K562 (cell line): ENCODE results near the gene NPDC1. TPM values are rescaled to one million over a fixed set of nuclear protein-coding genes. Genes with fewer than 3 reads are reported as not detected.
A peak's percentile ranks its signal among the peaks of the same experiment; 100 is the strongest.

Experiments used
- BACH1 ChIP-seq: fragments of 200-800 bp; sonication (Bioruptor generic); IDR thresholded peaks from 2 replicates; pipeline ENCODE4 v1.6.1; 2016; ENCODE audit warnings: missing genetic modification characterization, missing compliant biosample characterization
- C11orf30 ChIP-seq: fragments of 450-650 bp; IDR thresholded peaks from 2 replicates; pipeline ENCODE4 v1.6.1; 2016; ENCODE audit warnings: low read depth, mild to moderate bottlenecking
- CREB3L1 ChIP-seq: fragments of 450-650 bp; IDR thresholded peaks from 2 replicates; pipeline ENCODE4 v1.6.1; 2014; ENCODE audit warnings: low read depth, mild to moderate bottlenecking, moderate library complexity, borderline replicate concordance
- CREM ChIP-seq: IDR thresholded peaks from 2 replicates; pipeline ENCODE4 v1.6.1; 2014; ENCODE audit warnings: antibody characterized with exemption, low read depth
- E2F3 ChIP-seq: fragments of 250-450 bp; sonication (Bioruptor Pico); IDR thresholded peaks from 2 replicates; pipeline ENCODE4 v1.4.0; 2020; ENCODE audit warnings: mild to moderate bottlenecking
- HLTF ChIP-seq: fragments of 450-650 bp; IDR thresholded peaks from 2 replicates; pipeline ENCODE4 v1.6.1; 2016
- JUN ChIP-seq, 2 experiments: sonication (generic) in 1 of 2; formaldehyde crosslinking in 1 of 2; IDR thresholded peaks; 2 replicates each; pipeline versions ENCODE4 v1.6.1 to v1.8.0; 2012 to 2022; ENCODE audit warnings: borderline replicate concordance in 2 of 2, mild to moderate bottlenecking in 2 of 2, improper control_type of control experiment in 1 of 2, low read depth in 1 of 2, low read length in 1 of 2, missing genetic modification reagents in 1 of 2
- JUNB ChIP-seq: fragments of 450-650 bp; formaldehyde crosslinking; conservative IDR thresholded peaks from 2 replicates; pipeline ENCODE4 v1.4.0; 2020; ENCODE audit warnings: mild to moderate bottlenecking
- MLLT1 ChIP-seq, 2 experiments: fragments of 450-650 bp; IDR thresholded peaks; 2 replicates each; pipeline ENCODE4 v1.6.1; 2016
- NFE2 ChIP-seq: IDR thresholded peaks from 2 replicates; pipeline ENCODE4 v1.6.1; 2014; ENCODE audit warnings: antibody characterized with exemption, low read depth
- SLC30A9 ChIP-seq: fragments of 250-450 bp; sonication (Bioruptor Pico); IDR thresholded peaks from 2 replicates; pipeline ENCODE4 v1.8.0; 2022; ENCODE audit warnings: mild to moderate bottlenecking, moderate library complexity
- TAF15 ChIP-seq: fragments of 200-400 bp; formaldehyde crosslinking; IDR thresholded peaks from 2 replicates; pipeline ENCODE4 v1.6.1; 2017; ENCODE audit warnings: mild to moderate bottlenecking, low read depth, low read length, moderate library complexity
- XRCC3 ChIP-seq: fragments of 450-650 bp; IDR thresholded peaks from 2 replicates; pipeline ENCODE4 v1.6.1; 2017; ENCODE audit warnings: mild to moderate bottlenecking, moderate library complexity
- ZBTB40 ChIP-seq, 2 experiments: fragments of 450-650 bp in 1 of 2; sonication (generic) in 1 of 2; formaldehyde crosslinking in 1 of 2; IDR thresholded peaks; 2 replicates each; pipeline versions ENCODE4 v1.7.1 to v1.9.0; 2016 to 2022; ENCODE audit warnings: inconsistent platforms in 1 of 2, mild to moderate bottlenecking in 1 of 2, missing genetic modification reagents in 1 of 2
- ZFX ChIP-seq: sonication (generic); formaldehyde crosslinking; IDR thresholded peaks from 2 replicates; pipeline ENCODE4 v1.8.0; 2022; ENCODE audit warnings: mild to moderate bottlenecking, missing genetic modification reagents, moderate library complexity
- ZNF134 ChIP-seq: fragments of 250-450 bp; sonication (Bioruptor Pico); conservative IDR thresholded peaks from 2 replicates; pipeline ENCODE4 v1.4.0; 2020
- ZNF217 ChIP-seq: sonication (generic); formaldehyde crosslinking; IDR thresholded peaks from 2 replicates; pipeline ENCODE4 v1.8.0; 2022; ENCODE audit warnings: mild to moderate bottlenecking, missing genetic modification reagents
- polyA plus RNA-seq, 8 experiments: library from polyadenylated mRNA; depleted of rRNA in 4 of 8; stranded (reverse) in 5 of 8; unstranded in 3 of 8; fragments of >200 nt; fragmentation: Nextera tagmentation in 2 of 8; fragmentation: Illumina TruSeq in 1 of 8; extraction: Ambion mirVana in 2 of 8; extraction: Trizol in 1 of 8; gene quantifications; 2 replicates each; pipeline versions ENCODE4 v1.2.1 to v1.2.3, GENCODE V29; 2011 to 2014; ENCODE audit warnings: inconsistent platforms in 1 of 8, missing spikeins in 1 of 8
- total RNA-seq, 7 experiments: library from RNA; depleted of rRNA in 6 of 7; stranded (reverse); fragments of >200 nt in 6 of 7; fragmentation: Illumina TruSeq in 2 of 7; extraction: Trizol in 2 of 7; gene quantifications; 2 replicates each; pipeline versions ENCODE4 v1.2.1 to v1.2.3, GENCODE V29; 2011 to 2021; ENCODE audit warnings: low replicate concordance in 1 of 7

Gene NPDC1
- total and polyA plus RNA-seq, 9 of the 15 experiments (the other 6 are each of a cell fraction or from before 2014, with no cell fraction given), result 0.06 to 2.1 (median 0.53) TPM; not detected in 3

- TF ChIP-seq ZBTB40 (IDR thresholded peaks at IDR 0.05), result no peak
- no peak for TF ChIP-seq ZBTB40 (CRISPR knock-in tag; IDR thresholded peaks at IDR 0.05)
- TF ChIP-seq SLC30A9 (CRISPR knock-in tag), result no peak
- TF ChIP-seq TAF15, result no peak
- peak; percentile 62; the same call in 1 of the 2 replicates for TF ChIP-seq JUN (IDR thresholded peaks at IDR 0.05; ENCODE audit: borderline replicate concordance, low read depth, low read length)
- no peak for TF ChIP-seq JUN (CRISPR knock-in tag; IDR thresholded peaks at IDR 0.05; ENCODE audit: borderline replicate concordance)
- TF ChIP-seq ZNF134 (CRISPR knock-in tag), result peak; percentile 77
- TF ChIP-seq BACH1 (tag), result 0 out of 2 replicates have a peak, but pooled peaks have one; percentile 48
- peak; percentile 43; the same call in 1 of the 2 replicates for TF ChIP-seq NFE2
- TF ChIP-seq HLTF, result no peak
- TF ChIP-seq C11orf30, result peak; percentile 61
- TF ChIP-seq CREM, result no peak
- no peak for TF ChIP-seq E2F3 (CRISPR knock-in tag)
- 0 out of 2 replicates have a peak, but pooled peaks have one; percentile 25 for TF ChIP-seq JUNB (CRISPR knock-in tag)
- TF ChIP-seq ZNF217, result no peak
- no peak for TF ChIP-seq CREB3L1
- no peak for TF ChIP-seq MLLT1 (IDR thresholded peaks at IDR 0.05)
- no peak for TF ChIP-seq ZFX
- TF ChIP-seq XRCC3, result no peak
Observed at GRCh38 chr9:137083394-137084004, 37.5 kb upstream of the NPDC1 start (continued).
